Activated T-helper 2 cell treated with anti-CD3 and anti-CD28 coated beads, Interferon-gamma antibody, Interleukin-2, Interleukin-4, amounts not matched to agents 10 μg/mL and 5 μg/mL and 100 μg/mL, durations not matched to agents 14 hours and 24 hours and 36 hours (primary cell): ENCODE measurements around the gene PRKACA. TPM values are rescaled to one million over a fixed set of nuclear protein-coding genes. Genes with fewer than 3 reads are reported as not detected.

Source experiments
- DNase-seq: peaks from one replicate; pipeline ENCODE4 v3.0.0; 2021; ENCODE audit warnings: low spot score
- H3K27ac Mint-ChIP-seq: one replicate; pipeline ENCODE4 v1.8.0; 2021; ENCODE audit warnings: mixed read lengths
- H3K27me3 Mint-ChIP-seq: one replicate; pipeline ENCODE4 v1.8.0; 2021; ENCODE audit warnings: low read depth, mixed read lengths
- H3K36me3 Mint-ChIP-seq: one replicate; pipeline ENCODE4 v1.8.0; 2021; ENCODE audit warnings: low read depth, mixed read lengths
- H3K4me1 Mint-ChIP-seq: one replicate; pipeline ENCODE4 v1.8.0; 2021; ENCODE audit warnings: low read depth, mixed read lengths
- H3K4me3 Mint-ChIP-seq: one replicate; pipeline ENCODE4 v1.8.0; 2021; ENCODE audit warnings: low read depth, mild to moderate bottlenecking, moderate library complexity, mixed read lengths
- H3K9me3 Mint-ChIP-seq: one replicate; pipeline ENCODE4 v1.8.0; 2021; ENCODE audit warnings: mixed read lengths
- intact Hi-C: fragments of 100-400 bp; cut with micrococcal nuclease; formaldehyde crosslinking; loops from one replicate; pipeline ENCODE4 v1.15.1; 2023
- total RNA-seq: library from RNA; stranded (reverse); gene quantifications from 2 replicates; pipeline ENCODE4 v1.2.3, GENCODE V29; 2022

The PRKACA gene
- total RNA-seq, 1 donor from 2014 or later, result 76.8 TPM

DNA sequence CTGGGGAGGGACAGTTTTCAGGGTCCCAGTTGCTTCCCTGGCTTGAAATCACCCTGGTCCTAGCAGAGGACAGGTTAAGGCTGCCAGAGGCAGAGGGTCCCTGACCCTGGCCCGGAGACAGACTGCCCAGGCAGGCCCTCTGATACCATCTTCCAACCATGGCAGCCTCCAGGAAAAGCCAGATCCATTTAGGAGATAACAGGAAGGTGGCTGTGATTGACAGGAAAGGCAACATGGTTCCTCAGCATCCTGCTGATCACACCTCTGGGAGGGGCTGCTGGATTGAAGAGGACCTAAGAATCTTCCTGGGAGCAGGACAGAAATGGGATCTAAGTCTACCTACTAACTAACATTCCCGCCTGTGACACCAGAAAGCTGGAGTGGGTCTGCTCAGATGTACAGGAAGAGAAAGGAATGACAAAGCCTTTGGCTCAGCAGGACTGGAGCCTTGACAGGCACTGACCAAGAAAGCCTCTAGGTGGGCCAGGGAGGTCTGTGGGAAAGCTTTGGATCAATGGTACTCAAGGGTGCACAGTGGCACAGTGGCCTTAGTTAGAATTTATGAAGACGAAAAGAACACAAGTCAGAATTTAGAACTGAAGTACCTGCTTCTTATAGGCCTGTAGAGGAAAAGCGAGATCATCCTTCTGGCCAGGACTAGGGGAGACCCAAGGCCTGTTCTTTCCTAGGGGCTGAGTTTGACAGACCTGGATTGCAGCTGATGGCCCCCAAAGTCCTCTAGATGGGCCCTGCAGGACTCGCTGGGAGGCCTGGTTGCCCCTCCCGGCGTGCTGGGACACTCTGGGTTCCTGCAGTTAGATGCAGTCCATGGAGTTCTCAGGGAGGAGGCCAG, 2.3 kb upstream of the PRKACA start:
- no peak for DNase-seq
- intact Hi-C loops, result no loop called here
- Mint-ChIP-seq H3K4me1 (peaks cover 23% of the 10 kb centered on the region), H3K36me3 (peaks cover 23% of the 10 kb centered on the region), H3K9me3 (no peaks in the 10 kb centered on the region), H3K4me3 (no peak overlapping the region), H3K27ac (no peak overlapping the region), H3K27me3 (no peaks in the 10 kb centered on the region)

DNA sequence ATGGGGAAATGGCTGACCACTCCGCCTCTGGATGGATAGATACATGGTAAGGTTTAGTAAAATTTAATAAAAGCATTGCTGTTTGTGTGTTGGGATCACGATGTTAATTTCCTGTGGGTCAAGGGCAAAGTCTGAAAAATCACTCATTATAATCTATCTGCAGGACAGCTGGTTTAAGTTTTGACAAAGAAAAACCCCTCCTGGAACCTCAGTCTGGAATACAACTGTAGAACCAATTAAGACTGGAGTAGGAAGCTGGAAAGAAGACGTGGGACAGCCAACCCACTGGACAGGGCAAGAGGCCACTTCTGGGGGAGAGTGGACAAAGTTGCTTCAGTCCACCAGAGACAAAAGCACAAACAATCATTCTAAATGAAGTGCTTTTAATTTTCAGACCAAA, 1.6 kb upstream of the PRKACA start:
- peak overlapping the region; percentile 96 for H3K4me3 Mint-ChIP-seq
- DNase-seq, result no peak
- peak overlapping the region; percentile 95 for H3K27ac Mint-ChIP-seq
- intact Hi-C loops, result no loop called here
- peaks cover 16% of the 10 kb centered on the region for H3K36me3 Mint-ChIP-seq
- peaks cover 26% of the 10 kb centered on the region for H3K4me1 Mint-ChIP-seq
- no peaks in the 10 kb centered on the region for H3K9me3 Mint-ChIP-seq
- no peaks in the 10 kb centered on the region for H3K27me3 Mint-ChIP-seq

DNA sequence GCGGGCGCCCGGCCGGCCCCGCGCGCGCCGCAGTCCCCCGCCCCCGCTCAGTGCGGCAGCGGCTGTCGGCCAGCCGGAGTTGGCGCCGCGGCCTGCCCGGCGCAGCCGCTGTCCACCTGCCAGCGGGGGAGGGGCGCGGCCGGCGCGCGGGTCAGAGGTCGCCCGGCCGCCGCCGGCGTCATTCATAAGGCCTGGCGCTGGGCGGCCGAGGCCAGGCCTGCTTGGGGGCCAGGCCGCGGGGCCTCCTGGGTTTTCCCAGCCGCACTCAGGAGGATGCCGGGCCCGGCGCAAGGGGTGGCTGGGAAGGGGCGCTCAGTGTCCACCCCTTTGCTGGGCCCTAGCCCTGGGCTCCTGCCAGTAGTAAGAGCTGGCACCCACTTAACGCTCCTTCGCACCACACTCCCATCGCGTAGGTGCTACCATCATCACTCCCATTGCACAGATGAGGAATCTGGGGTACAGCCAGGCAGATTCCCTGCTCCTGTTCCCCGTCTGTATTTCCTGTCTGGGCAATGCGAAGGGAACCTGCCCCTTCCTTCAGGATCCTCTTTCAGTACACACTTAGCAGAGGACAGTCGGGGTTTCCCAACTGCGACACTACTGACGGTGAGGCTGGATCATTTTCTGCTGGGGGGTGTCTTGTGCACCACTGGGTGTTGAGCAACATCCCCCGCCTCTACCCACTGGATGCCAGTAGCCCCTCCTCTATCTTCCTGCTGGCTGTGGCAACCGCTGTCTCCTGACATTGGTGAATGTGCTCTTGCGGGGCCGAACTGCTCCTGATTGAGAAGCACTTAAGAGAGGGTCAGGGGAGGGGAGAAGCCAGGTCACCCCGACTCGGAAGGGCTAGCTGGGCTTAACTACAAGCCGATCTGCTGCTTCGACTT, 846 bp upstream of the PRKACA start:
- H3K27me3 Mint-ChIP-seq, result no peaks in the 10 kb centered on the region
- peak overlapping the region; percentile 95 for H3K27ac Mint-ChIP-seq
- peaks cover 26% of the 10 kb centered on the region for H3K4me1 Mint-ChIP-seq
- intact Hi-C loops, result loop anchor here (1.0 kb wide), 1 partner anchor 238 kb away; no protein-coding TSS in a partner anchor
- DNase-seq, result peak; percentile 28
- H3K36me3 Mint-ChIP-seq, result peaks cover 16% of the 10 kb centered on the region
- H3K9me3 Mint-ChIP-seq, result no peaks in the 10 kb centered on the region
- peak overlapping the region; percentile 96 for H3K4me3 Mint-ChIP-seq

DNA sequence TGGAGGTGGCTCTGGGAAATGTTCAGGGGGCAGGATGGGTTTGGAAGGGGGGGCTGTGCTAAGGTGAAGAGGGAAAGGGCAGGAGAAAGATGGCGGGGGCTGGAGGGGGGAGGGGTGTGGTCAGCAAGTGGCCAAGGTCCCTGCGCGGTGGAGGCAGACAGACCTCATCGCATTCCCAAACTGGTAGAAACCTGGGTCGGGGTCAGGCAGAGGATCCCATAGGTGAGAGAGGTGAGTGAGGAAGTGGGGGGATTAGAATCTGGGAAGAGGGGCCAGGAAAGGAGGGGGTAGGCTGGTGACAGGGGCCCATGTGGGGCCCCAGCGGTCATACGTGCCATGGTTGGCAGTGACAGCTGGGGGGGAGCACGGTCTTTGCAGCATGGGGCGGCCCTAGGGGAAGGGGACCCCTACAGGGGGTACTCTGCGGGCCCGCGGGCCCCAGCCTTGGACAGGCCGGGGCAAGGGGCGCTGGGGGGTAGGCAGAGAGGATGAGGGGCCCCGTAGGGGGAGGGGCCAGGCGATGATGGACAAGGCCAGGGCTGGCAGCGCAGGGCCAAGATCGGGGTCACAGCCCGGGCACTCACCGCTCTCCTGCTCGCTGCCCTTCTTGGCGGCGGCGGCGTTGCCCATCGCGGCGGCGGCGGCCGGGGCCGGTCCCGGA, 514 bp downstream of the PRKACA start:
- Mint-ChIP-seq H3K4me3 (peak overlapping the region; percentile 94), H3K27me3 (no peaks in the 10 kb centered on the region), H3K4me1 (peaks cover 28% of the 10 kb centered on the region), H3K9me3 (no peaks in the 10 kb centered on the region), H3K27ac (peak overlapping the region; percentile 9), H3K36me3 (peaks cover 7% of the 10 kb centered on the region)
- intact Hi-C loops, result loop anchor here (1.0 to 2.0 kb wide), 3 partner anchors 20 to 44 kb away; partner anchors contain the start of gene MISP3
- no peak for DNase-seq

DNA sequence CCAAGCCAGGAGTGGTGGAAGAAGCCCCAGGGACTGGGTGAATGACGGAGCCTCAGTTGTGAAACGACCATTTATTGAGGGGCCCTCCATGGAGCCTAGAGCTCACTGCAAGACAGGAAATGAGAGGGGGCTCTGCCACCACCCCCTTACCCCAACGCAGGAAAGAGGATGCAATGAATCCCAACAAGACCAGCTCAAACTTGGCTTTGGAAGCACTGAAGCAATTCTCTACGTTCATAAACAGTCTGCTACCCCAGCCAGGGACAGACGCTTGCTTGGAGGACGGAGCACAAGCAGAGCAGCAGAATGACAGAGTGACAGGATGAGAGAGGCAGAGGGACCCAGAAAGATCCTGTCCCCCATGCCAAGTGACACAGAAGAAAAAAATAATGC, 1.0 kb downstream of the PRKACA start:
- H3K4me3 Mint-ChIP-seq, result peak overlapping the region; percentile 94
- H3K27ac Mint-ChIP-seq, result peak overlapping the region; percentile 9
- DNase-seq, result no peak
- no peaks in the 10 kb centered on the region for H3K9me3 Mint-ChIP-seq
- H3K27me3 Mint-ChIP-seq, result no peaks in the 10 kb centered on the region
- H3K4me1 Mint-ChIP-seq, result peaks cover 32% of the 10 kb centered on the region
- H3K36me3 Mint-ChIP-seq, result peaks cover 7% of the 10 kb centered on the region
- intact Hi-C loops, result loop anchor here (2.0 kb wide), 2 partner anchors 36 to 44 kb away; partner anchors contain the start of gene MISP3

DNA sequence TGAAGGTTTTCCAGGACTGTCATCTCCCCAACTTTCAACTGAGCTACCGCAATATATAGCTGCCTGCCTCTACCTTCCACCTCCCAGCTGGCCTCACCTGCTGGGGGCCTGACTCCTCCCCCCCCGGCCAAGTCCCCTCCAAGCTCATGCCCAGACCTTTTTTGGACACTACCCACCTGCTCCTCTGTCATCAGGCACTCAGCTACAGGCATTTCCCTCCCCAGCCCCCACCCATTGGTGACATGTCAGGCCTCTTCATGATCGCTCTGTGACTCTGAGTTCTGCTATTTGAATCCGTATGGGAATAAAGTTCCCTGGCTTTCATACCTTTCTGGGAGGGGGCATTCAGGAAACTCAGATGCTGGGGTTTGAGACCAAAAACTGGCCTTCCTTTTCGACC, 1.8 kb downstream of the PRKACA start:
- Mint-ChIP-seq H3K4me1 (peaks cover 32% of the 10 kb centered on the region), H3K9me3 (no peaks in the 10 kb centered on the region)
- intact Hi-C loops, result loop anchor here (2.0 kb wide), 2 partner anchors 35 to 43 kb away; partner anchors contain the start of gene MISP3

DNA sequence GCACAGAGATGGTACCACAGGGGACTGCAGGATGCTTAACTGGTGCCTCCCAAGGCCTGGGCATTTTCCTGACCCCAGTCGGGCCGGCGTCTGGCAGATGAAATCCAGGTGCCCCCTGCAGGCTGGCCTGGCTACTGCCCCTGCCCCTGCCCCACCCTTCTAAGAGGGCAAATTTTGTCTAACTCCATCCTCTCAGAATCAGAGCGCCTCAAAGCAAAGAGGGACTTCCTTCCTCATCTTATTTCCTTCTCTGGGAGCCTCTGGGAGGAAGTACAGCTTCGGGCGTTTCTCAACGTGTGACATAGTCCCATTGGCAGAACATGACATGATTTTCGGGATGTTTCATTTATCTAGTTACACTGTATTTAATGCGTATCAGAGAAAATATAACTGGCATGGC, 2.7 kb downstream of the PRKACA start:
- no peaks in the 10 kb centered on the region for H3K27me3 Mint-ChIP-seq

More for the DNA sequence above, 1.8 kb downstream of the PRKACA start:
- no peak overlapping the region for H3K27ac Mint-ChIP-seq
- H3K4me3 Mint-ChIP-seq, result peak overlapping the region; percentile 94
- peaks cover 7% of the 10 kb centered on the region for H3K36me3 Mint-ChIP-seq
- no peaks in the 10 kb centered on the region for H3K27me3 Mint-ChIP-seq
- no peak for DNase-seq

DNA sequence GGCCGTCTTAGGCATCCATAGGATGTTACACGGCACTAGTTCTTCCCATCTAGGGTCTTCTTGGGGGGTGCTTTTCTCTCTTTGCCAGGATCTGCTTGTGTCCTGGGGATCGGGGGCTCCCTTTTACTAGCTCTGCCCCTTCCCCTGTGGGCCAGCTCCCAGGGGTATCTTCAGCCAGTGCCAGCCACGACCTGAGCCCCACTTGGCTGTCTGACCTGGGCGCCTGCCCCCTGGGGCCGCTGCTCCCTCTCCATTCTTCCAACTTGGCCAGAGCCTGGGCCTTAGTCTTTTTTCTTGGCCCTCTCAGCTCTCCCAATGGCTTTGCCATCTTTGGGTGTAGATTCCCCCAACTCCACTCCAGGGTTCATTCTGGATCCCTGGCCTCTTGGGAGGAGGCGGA, 3.1 kb downstream of the PRKACA start:
- H3K9me3 Mint-ChIP-seq, result no peaks in the 10 kb centered on the region
- H3K27me3 Mint-ChIP-seq, result no peaks in the 10 kb centered on the region
- peaks cover 32% of the 10 kb centered on the region for H3K4me1 Mint-ChIP-seq
- no peak for DNase-seq
- no peaks in the 10 kb centered on the region for H3K36me3 Mint-ChIP-seq
- intact Hi-C loops, result no loop called here
- H3K4me3 Mint-ChIP-seq, result no peak overlapping the region
- H3K27ac Mint-ChIP-seq, result no peak overlapping the region

More for the DNA sequence above, 2.7 kb downstream of the PRKACA start:
- peak; percentile 41 for DNase-seq
- Mint-ChIP-seq H3K9me3 (no peaks in the 10 kb centered on the region), H3K36me3 (peaks cover under 1% of the 10 kb centered on the region), H3K4me3 (no peak overlapping the region), H3K27ac (no peak overlapping the region), H3K4me1 (peaks cover 32% of the 10 kb centered on the region)
- intact Hi-C loops, result no loop called here

DNA sequence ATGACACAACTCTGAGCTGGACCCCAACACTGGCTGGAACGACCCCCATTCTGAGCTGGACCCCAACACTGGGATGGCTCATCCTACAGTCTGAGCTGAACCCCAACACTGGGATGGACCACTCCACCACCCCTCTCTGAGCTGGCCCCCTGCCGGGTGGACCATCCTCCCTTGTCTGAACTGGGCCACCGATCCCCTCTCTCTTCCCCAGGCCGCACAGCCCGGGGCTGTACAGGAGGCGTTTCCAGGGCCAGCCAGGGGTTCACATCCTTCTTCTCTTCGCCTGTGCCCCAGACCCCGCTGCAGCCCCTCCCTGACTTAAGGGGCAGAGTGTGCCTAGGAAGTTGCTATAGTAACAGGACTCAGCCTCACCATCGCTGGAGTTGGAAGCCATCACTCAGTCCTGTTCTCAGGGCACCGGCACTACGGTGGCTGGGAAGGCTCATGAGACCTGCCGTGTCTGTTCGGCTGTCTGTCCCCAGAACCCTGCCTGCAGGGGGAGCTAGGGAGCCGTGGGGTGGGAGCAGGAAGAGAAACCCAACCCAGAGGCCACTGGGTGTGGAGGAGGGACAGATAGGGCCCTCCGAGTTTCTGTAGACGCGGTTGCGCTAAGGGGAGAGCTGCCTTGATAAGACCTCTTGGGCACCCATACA, 3.7 kb downstream of the PRKACA start:
- H3K9me3 Mint-ChIP-seq, result no peaks in the 10 kb centered on the region
- peaks cover 29% of the 10 kb centered on the region for H3K4me1 Mint-ChIP-seq
- peak; percentile 35 for DNase-seq
- no peak overlapping the region for H3K4me3 Mint-ChIP-seq
- H3K27me3 Mint-ChIP-seq, result no peaks in the 10 kb centered on the region
- H3K36me3 Mint-ChIP-seq, result no peaks in the 10 kb centered on the region
- H3K27ac Mint-ChIP-seq, result no peak overlapping the region
- intact Hi-C loops, result no loop called here

DNA sequence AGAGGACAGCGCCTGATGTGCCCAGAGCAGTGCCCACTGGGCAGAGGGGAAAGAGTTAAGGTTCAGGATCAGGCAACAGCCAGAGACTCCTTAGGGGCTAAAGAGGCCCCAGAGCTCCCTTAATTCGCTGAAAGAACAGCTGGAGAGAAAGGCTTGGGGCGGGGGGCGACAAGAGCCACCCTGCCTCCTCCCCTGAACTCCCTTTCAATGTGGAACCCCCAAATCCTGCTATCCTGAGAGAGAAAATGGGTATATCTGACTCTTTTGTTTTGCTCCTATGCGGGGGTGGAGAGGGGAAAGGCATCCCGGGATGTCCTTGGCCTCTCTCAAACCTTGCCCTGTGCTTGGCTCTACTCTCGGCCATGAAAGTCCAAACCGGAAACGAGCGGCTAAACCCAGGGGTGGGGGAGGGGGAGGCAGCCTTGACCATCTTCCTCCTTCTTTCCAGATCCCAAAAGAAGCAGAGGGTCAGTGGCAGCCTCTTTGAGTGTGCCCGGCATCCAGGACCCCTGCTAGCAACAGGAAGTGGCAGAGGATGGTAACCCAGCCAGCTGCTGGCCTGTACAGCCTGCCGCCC, 4.7 kb downstream of the PRKACA start:
- Mint-ChIP-seq H3K4me1 (peaks cover 24% of the 10 kb centered on the region), H3K4me3 (no peak overlapping the region), H3K36me3 (no peaks in the 10 kb centered on the region), H3K9me3 (no peaks in the 10 kb centered on the region), H3K27me3 (no peaks in the 10 kb centered on the region), H3K27ac (no peak overlapping the region)
- DNase-seq, result no peak
- intact Hi-C loops, result no loop called here

DNA sequence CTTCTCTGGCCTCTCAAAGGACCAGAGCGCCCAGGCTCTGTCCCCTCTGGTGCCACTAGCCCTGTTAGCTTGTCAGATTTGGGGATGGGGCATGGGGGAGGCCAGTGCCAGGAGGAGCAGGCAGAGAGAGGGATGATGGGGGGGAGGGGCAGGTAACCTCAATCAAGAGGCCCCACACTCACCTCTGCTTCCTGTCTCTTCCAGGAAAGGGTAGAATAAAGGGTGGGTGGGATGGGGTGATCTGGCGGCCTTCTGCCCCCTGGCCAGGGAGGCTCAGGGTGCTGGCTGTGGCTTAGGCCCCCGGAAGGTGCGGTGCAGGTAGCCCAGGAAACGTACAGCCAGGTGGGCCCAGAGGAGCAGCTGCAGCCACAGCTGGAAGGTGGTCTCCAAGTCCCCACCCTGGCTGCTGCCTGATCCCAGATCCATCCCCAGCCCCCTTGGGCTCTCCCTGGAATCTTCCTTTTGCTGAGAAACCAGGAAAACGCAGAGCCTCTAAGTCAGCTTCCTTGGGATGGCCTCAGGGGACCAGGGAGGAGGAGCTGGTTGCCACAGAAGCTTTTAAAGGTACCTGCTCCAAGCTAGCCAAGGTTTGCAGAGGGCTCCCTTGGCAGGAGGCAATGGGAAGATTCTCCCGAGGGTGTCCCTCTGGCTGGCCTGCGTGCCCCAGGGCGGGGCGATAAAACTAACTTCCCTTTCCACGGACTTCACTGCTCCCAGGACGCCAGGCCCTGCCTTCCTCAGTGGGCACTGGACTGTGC, 5.3 kb downstream of the PRKACA start:
- H3K27me3 Mint-ChIP-seq, result no peaks in the 10 kb centered on the region
- H3K4me3 Mint-ChIP-seq, result no peak overlapping the region
- intact Hi-C loops, result no loop called here
- H3K27ac Mint-ChIP-seq, result no peak overlapping the region
- H3K36me3 Mint-ChIP-seq, result no peaks in the 10 kb centered on the region
- H3K4me1 Mint-ChIP-seq, result peaks cover 24% of the 10 kb centered on the region
- no peak for DNase-seq
- H3K9me3 Mint-ChIP-seq, result no peaks in the 10 kb centered on the region
